Measurements from ENCODE around the gene LPAR5. TPM values are rescaled to one million over a fixed set of nuclear protein-coding genes. Genes with fewer than 3 reads are reported as not detected.

Gene LPAR5
- total RNA-seq, 2 donors from 2014 or later, result 27.0 to 32.7 TPM

DNA sequence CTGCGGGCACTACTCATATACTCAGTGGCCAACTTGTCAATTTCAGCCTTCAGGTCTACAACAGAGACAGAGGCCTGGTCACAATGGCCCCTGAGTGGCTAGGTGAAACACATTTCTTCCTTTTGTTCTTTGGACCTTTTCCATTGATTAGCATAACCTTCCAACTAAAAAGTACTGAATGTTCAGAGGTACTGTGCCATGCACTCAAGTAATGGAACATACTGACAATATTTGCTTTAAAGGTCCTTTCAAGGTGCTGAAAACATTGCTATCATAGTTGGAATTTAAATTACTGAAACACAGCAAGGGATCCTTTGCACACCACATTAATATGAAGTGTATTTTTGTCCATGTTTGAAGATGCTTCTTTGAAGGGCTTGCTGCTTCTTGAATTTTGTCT is 17.6 kb upstream of the LPAR5 start:
- H3K4me1 ChIP-seq, result no peaks in the 10 kb centered on the region
- no peak overlapping the region for H3K4me3 ChIP-seq
- H3K9me3 ChIP-seq, result no peaks in the 10 kb centered on the region
- no peak overlapping the region for H3K9ac ChIP-seq (ENCODE audit: low read depth in 2 of 2, low read length in 2 of 2)
- no peaks in the 10 kb centered on the region for H3K27me3 ChIP-seq
- intact Hi-C loops (cut with DNase I), result no loop called here
- H3K27ac ChIP-seq, result no peak overlapping the region
- TF ChIP-seq, protein P1, sequence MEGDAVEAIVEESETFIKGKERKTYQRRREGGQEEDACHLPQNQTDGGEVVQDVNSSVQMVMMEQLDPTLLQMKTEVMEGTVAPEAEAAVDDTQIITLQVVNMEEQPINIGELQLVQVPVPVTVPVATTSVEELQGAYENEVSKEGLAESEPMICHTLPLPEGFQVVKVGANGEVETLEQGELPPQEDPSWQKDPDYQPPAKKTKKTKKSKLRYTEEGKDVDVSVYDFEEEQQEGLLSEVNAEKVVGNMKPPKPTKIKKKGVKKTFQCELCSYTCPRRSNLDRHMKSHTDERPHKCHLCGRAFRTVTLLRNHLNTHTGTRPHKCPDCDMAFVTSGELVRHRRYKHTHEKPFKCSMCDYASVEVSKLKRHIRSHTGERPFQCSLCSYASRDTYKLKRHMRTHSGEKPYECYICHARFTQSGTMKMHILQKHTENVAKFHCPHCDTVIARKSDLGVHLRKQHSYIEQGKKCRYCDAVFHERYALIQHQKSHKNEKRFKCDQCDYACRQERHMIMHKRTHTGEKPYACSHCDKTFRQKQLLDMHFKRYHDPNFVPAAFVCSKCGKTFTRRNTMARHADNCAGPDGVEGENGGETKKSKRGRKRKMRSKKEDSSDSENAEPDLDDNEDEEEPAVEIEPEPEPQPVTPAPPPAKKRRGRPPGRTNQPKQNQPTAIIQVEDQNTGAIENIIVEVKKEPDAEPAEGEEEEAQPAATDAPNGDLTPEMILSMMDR (IDR thresholded peaks at IDR 0.05), result no peak
- no peak for DNase-seq
- peaks cover 8% of the 10 kb centered on the region for H3K36me3 ChIP-seq

GRCh38 chr12:6652391-6652790 is 16.6 kb upstream of the LPAR5 start:
- no peak for DNase-seq
- Histone ChIP-seq H3K27me3 (no peaks in the 10 kb centered on the region), H3K9ac (ENCODE audit: low read depth in 2 of 2, low read length in 2 of 2) (no peak overlapping the region), H3K9me3 (no peaks in the 10 kb centered on the region), H3K4me3 (no peak overlapping the region), H3K27ac (no peak overlapping the region), H3K4me1 (no peaks in the 10 kb centered on the region), H3K36me3 (peaks cover 8% of the 10 kb centered on the region)
- TF ChIP-seq, protein P1 (IDR thresholded peaks at IDR 0.05), result no peak
- intact Hi-C loops (cut with DNase I), result no loop called here

- Histone ChIP-seq H3K4me3 (no peak overlapping the region), H3K27me3 (no peaks in the 10 kb centered on the region), H3K9me3 (no peaks in the 10 kb centered on the region), H3K9ac (ENCODE audit: low read depth in 2 of 2, low read length in 2 of 2) (no peak overlapping the region), H3K36me3 (peaks cover 4% of the 10 kb centered on the region), H3K27ac (no peak overlapping the region), H3K4me1 (no peaks in the 10 kb centered on the region)
- intact Hi-C loops (cut with DNase I), result no loop called here
- DNase-seq, result no peak
- TF ChIP-seq, protein P1 (IDR thresholded peaks at IDR 0.05), result no peak
These were observed 15.1 kb upstream of the LPAR5 start for GRCh38 chr12:6650832-6651231.

GRCh38 chr12:6647083-6647604 is 11.4 kb upstream of the LPAR5 start, which contains the start of gene ACRBP:
TSS of gene ACRBP (minus strand) at chr12:6647432. CDS start at chr12:6647366, 66 bp downstream.
- Histone ChIP-seq H3K27ac (no peak within 1 kb of the TSS), H3K9ac (ENCODE audit: low read depth in 2 of 2, low read length in 2 of 2) (peak within 1 kb of the TSS; percentile 58 to 66)
- intact Hi-C loops (cut with DNase I), result loop anchor here (1.0 kb wide), 1 partner anchor 29 kb away; no protein-coding TSS in a partner anchor

DNA sequence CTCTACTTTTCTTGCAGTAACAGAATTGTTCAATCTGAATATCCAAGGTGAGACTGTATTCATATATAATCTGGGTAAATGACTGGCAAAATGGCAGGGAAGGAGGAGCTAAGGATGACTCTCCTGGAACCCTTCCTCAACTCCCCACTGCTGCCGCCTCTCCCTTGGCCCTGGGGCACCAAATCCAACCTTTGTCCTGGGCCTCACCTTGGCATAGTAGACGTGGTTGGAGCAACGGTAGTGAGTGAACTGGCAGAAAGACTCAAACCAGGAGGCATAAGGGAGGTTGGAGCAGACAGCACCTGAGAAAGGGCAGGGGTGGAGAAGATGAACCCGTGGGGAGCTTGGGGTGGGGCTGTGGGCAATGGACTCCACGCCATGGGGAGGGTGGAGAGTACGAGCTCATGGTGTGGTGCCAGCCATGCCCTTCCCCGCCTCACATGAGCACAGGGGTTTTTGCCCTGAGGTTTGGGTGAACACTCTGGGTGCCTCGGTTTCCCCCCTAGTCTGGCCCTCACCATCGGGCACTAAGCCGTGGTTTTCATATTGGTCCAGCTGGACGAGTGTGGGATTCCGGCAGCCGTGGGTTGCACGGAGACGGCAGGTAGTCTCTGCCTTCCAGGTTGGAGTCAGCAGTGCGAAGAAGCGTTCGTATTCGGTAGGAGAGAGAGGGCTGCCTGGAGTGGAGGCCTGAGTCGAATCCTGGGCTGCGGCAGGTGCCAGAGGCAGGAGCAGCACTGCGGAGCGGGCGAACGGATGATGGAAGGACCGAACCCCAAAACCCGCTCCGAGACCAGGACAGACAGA is 10.7 kb upstream of the LPAR5 start:
- Histone ChIP-seq H3K27me3 (no peaks in the 10 kb centered on the region), H3K9ac (ENCODE audit: low read depth in 2 of 2, low read length in 2 of 2) (peak overlapping the region; percentile 58 to 66), H3K9me3 (no peaks in the 10 kb centered on the region), H3K27ac (no peak overlapping the region), H3K4me1 (no peaks in the 10 kb centered on the region), H3K36me3 (peaks cover 4% of the 10 kb centered on the region), H3K4me3 (peak overlapping the region; percentile 38)
- DNase-seq, result no peak
- intact Hi-C loops (cut with DNase I), result loop anchor here (1.0 kb wide), 1 partner anchor 28 kb away; no protein-coding TSS in a partner anchor
- TF ChIP-seq, protein P1 (IDR thresholded peaks at IDR 0.05), result no peak

More at GRCh38 chr12:6647083-6647604, 11.4 kb upstream of the LPAR5 start, which contains the start of gene ACRBP:
- DNase-seq, result peak; percentile 82
- Histone ChIP-seq H3K27me3 (no peaks in the 10 kb centered on the region), H3K4me1 (no peaks in the 10 kb centered on the region), H3K36me3 (peaks cover 4% of the 10 kb centered on the region), H3K9me3 (no peaks in the 10 kb centered on the region), H3K4me3 (peak within 1 kb of the TSS; percentile 38)
- TF ChIP-seq, protein P1 (IDR thresholded peaks at IDR 0.05), result no peak
